Measurements from ENCODE around the gene LIME1. TPM values are rescaled to one million over a fixed set of nuclear protein-coding genes. Genes with fewer than 3 reads are reported as not detected.

Gene LIME1
- total RNA-seq, 1 experiment from 2014 or later = 4.5 TPM

DNA sequence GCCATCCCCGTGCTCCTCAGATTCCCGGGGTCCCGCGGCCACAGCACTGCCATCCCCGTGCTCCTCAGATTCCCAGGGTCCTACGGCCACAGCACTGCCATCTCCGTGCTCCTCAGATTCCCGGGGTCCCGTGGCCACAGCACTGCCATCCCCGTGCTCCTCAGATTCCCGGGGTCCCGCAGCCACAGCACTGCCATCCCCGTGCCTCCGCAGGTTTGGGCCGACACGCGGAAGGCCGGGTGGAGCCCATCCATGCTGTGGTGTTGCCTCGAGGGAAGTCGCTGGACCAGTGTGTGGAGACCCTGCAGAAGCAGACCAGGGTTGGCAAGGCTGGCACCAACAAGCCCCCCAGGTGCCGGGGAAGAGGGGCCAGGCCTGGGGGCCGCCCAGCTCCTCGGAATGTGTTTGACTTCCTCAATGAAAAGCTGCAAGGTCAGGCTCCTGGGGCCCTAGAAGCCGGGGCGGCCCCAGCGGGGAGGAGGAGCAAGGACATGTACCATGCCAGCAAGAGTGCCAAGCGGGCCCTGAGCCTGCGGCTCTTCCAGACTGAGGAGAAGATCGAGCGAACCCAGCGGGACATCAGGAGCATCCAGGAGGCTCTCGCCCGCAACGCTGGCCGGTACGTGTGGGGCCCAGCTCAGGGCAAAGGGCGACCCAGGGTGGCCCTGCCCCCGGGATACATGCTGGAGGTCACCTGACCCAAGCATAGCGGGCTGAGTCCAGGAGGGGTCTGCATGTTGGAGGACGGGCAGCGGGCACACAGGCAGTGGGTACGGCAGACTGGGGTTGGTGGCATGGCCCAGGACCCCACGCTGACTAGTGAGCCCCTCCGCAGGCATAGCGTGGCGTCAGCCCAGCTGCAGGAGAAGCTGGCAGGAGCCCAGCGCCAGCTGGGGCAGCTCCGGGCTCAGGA lies 1.3 kb upstream of the LIME1 start:
- DNase-seq (ENCODE audit: low spot score) (no peak), ATAC-seq (no peak)
- H3K27ac Mint-ChIP-seq = no peak overlapping the region
- TF ChIP-seq, protein P1, sequence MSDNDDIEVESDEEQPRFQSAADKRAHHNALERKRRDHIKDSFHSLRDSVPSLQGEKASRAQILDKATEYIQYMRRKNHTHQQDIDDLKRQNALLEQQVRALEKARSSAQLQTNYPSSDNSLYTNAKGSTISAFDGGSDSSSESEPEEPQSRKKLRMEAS (CRISPR knock-in tag; IDR thresholded peaks at IDR 0.05) = no peak
- TF ChIP-seq, protein P2, sequence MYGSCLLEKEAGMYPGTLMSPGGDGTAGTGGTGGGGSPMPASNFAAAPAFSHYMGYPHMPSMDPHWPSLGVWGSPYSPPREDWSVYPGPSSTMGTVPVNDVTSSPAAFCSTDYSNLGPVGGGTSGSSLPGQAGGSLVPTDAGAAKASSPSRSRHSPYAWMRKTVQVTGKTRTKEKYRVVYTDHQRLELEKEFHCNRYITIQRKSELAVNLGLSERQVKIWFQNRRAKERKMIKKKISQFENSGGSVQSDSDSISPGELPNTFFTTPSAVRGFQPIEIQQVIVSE (CRISPR knock-in tag; IDR thresholded peaks at IDR 0.05; ENCODE audit: borderline replicate concordance) = no peak
- no peak for TF ChIP-seq HMGA2 (CRISPR knock-in tag; IDR thresholded peaks at IDR 0.05)
- TF ChIP-seq ZNF671 (CRISPR knock-in tag; IDR thresholded peaks at IDR 0.05) = no peak
- CTCF ChIA-PET = interaction anchor here (1.7 to 3.1 kb wide), 2 partner anchors 28 to 40 kb away, joined by 7 to 14 read pairs; partner anchors contain the start of genes ARFRP1 and ZGPAT
- no peak overlapping the region for H3K4me3 Mint-ChIP-seq
- no peaks in the 10 kb centered on the region for H3K4me1 Mint-ChIP-seq
- POLR2A ChIA-PET = no interaction called here
- H3K36me3 Mint-ChIP-seq = peaks cover 8% of the 10 kb centered on the region; the same call in 1 of the 2 replicates
- no peaks in the 10 kb centered on the region for H3K27me3 Mint-ChIP-seq (ENCODE audit: low read depth)
- no peaks in the 10 kb centered on the region for H3K9me3 Mint-ChIP-seq

DNA sequence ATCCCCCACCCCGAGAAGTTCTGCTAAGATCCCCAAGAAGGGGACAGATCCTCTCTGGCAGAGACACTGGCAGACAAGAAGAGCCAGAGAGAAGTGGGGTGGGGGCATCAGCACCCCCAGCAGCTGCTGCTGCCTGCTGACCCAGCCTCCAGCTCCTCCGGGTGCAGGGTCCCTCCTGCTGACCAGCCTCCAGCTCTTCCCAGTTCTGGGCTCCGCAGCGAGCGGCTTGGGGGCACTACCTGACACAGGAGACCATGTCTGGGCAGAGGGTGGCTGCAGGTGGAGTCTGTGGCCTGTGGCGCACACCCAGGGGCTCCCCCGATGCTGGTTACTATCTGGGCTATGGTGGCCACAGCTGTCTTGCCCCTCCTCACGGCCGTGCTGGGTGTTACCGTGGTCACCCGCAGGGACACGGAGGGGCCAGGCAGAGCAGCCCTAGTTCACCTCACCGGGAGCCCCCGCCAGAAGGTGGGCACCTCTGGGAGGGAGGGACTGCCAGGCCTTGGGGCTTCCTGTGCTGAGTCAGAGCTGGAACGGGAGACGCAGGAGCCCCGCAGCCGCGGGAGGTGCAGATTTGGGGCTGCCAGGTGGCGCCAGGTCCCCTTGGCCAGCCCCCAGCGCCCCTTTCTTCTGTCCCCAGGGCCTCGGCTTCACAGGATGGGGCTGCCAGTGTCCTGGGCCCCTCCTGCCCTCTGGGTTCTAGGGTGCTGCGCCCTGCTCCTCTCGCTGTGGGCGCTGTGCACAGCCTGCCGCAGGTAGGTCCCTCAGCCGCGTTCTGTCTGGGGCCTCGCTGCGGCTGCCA lies 630 bp downstream of the LIME1 start:
- H3K27ac Mint-ChIP-seq = no peak overlapping the region
- ChIA-PET POLR2A (interaction anchor here (0.6 to 0.9 kb wide), 2 partner anchors 17 to 18 kb away, joined by 3 read pairs; no protein-coding TSS in a partner anchor), CTCF (interaction anchor here (1.0 to 3.1 kb wide), 4 partner anchors 29 to 244 kb away, joined by 3 to 14 read pairs (median 6); partner anchors contain the start of genes ARFRP1, PRPF6 and ZGPAT)
- peak overlapping the region; percentile 30; the same call in 1 of the 2 replicates for H3K4me3 Mint-ChIP-seq
- TF ChIP-seq ZNF138 (CRISPR knock-in tag; conservative IDR thresholded peaks at IDR 0.05) = 0 out of 2 replicates have a peak, but pooled peaks have one; percentile 10
- no peak for TF ChIP-seq ZNF423 (CRISPR knock-in tag; IDR thresholded peaks at IDR 0.05)
- TF ChIP-seq RORB (CRISPR knock-in tag; IDR thresholded peaks at IDR 0.05) = no peak
- no peak for TF ChIP-seq ZNF121 (CRISPR knock-in tag; IDR thresholded peaks at IDR 0.05)
- no peak for TF ChIP-seq MYBL2 (CRISPR knock-in tag; IDR thresholded peaks at IDR 0.05)
- TF ChIP-seq GTF2I (CRISPR knock-in tag; conservative IDR thresholded peaks at IDR 0.05) = no peak
- TF ChIP-seq, protein P3, sequence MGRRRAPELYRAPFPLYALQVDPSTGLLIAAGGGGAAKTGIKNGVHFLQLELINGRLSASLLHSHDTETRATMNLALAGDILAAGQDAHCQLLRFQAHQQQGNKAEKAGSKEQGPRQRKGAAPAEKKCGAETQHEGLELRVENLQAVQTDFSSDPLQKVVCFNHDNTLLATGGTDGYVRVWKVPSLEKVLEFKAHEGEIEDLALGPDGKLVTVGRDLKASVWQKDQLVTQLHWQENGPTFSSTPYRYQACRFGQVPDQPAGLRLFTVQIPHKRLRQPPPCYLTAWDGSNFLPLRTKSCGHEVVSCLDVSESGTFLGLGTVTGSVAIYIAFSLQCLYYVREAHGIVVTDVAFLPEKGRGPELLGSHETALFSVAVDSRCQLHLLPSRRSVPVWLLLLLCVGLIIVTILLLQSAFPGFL (CRISPR knock-in tag; IDR thresholded peaks at IDR 0.05; ENCODE audit: borderline replicate concordance) = no peak
- H3K27me3 Mint-ChIP-seq (ENCODE audit: low read depth) = no peaks in the 10 kb centered on the region
- ATAC-seq (peak; percentile 1; the same call in 1 of the 2 replicates), DNase-seq (ENCODE audit: low spot score) (no peak)
- H3K36me3 Mint-ChIP-seq = peaks cover 8% of the 10 kb centered on the region; the same call in 1 of the 2 replicates
- H3K9me3 Mint-ChIP-seq = no peaks in the 10 kb centered on the region
- H3K4me1 Mint-ChIP-seq = no peaks in the 10 kb centered on the region

DNA sequence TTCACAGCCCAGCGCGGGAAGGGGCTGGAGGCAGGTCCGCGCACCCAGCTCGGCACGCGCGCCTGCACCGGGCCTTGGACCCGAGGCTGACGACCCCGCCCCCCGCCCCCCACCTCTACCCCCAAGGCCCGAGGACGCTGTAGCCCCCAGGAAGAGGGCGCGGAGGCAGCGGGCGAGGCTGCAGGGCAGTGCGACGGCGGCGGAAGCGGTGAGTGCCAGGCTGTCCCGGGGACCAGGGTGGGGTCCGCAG lies 1.2 kb downstream of the LIME1 start:
- H3K4me1 Mint-ChIP-seq = no peaks in the 10 kb centered on the region
- ChIA-PET CTCF (interaction anchor here (1.0 to 3.1 kb wide), 5 partner anchors 30 to 243 kb away, joined by 3 to 14 read pairs (median 5); partner anchors contain the start of genes ARFRP1, PRPF6 and ZGPAT), POLR2A (no interaction called here)
- H3K36me3 Mint-ChIP-seq = peaks cover 8% of the 10 kb centered on the region; the same call in 1 of the 2 replicates
- no peaks in the 10 kb centered on the region for H3K27me3 Mint-ChIP-seq (ENCODE audit: low read depth)
- TF ChIP-seq, protein P1 (CRISPR knock-in tag; IDR thresholded peaks at IDR 0.05) = 0 out of 2 replicates have a peak, but pooled peaks have one; percentile 62
- TF ChIP-seq JAZF1 (CRISPR knock-in tag; IDR thresholded peaks at IDR 0.05) = no peak
- H3K27ac Mint-ChIP-seq = no peak overlapping the region
- H3K9me3 Mint-ChIP-seq = no peaks in the 10 kb centered on the region
- DNase-seq (ENCODE audit: low spot score) (no peak), ATAC-seq (no peak)
- H3K4me3 Mint-ChIP-seq = no peak overlapping the region

All from WTC11 (cell line).